CD14-positive monocyte (primary cell): Measurements from ENCODE around the gene MYH10. TPM values are rescaled to one million over a fixed set of nuclear protein-coding genes. Genes with fewer than 3 reads are reported as not detected.

Source experiments
- DNase-seq, 3 donors: peaks; one replicate each; pipeline ENCODE4 v3.0.0-alpha.2; 2011 to 2022
- H2AFZ ChIP-seq: 2 replicates; pipeline ENCODE4 v1.6.0; 2012; ENCODE audit warnings: mild to moderate bottlenecking, low read depth, low read length, inconsistent platforms; ENCODE audit not compliant: insufficient read depth, poor library complexity, severe bottlenecking
- H3K27ac ChIP-seq, 2 donors: 1 replicate in 1 of 2; 2 replicates in 1 of 2; pipeline ENCODE4 v1.5.1; 2012 to 2013; ENCODE audit warnings: low read length in 2 of 2, control low read depth in 1 of 2, inconsistent platforms in 1 of 2, low read depth in 1 of 2, mild to moderate bottlenecking in 1 of 2
- H3K27me3 ChIP-seq, 2 donors: one replicate each; pipeline versions ENCODE4 v1.6.0 to v1.6.1; 2011 to 2013; ENCODE audit warnings: low read length in 2 of 2; ENCODE audit not compliant: control insufficient read depth in 2 of 2, insufficient read depth in 2 of 2
- H3K36me3 ChIP-seq, 2 donors: replicated peaks in 1 of 2; 1 replicate in 1 of 2; 2 replicates in 1 of 2; pipeline versions ENCODE4 v1.5.1 to v1.6.1; 2012 to 2013; ENCODE audit warnings: low read length in 2 of 2, control low read depth in 1 of 2, inconsistent platforms in 1 of 2, mild to moderate bottlenecking in 1 of 2; ENCODE audit not compliant: insufficient read depth in 2 of 2, control insufficient read depth in 1 of 2
- H3K4me1 ChIP-seq, 2 donors: 1 replicate in 1 of 2; 2 replicates in 1 of 2; pipeline versions ENCODE4 v1.5.1 to v1.6.1; 2012 to 2013; ENCODE audit warnings: low read length in 2 of 2, control low read depth in 1 of 2, inconsistent platforms in 1 of 2, mild to moderate bottlenecking in 1 of 2, moderate library complexity in 1 of 2; ENCODE audit not compliant: insufficient read depth in 2 of 2, control insufficient read depth in 1 of 2
- H3K4me2 ChIP-seq: replicated peaks from 2 replicates; pipeline ENCODE3; 2012; ENCODE audit warnings: low read length, moderate library complexity, mild to moderate bottlenecking; ENCODE audit not compliant: poor library complexity, severe bottlenecking; ENCODE audit errors: extremely low read depth
- H3K4me3 ChIP-seq, 3 experiments: fragments of 200-600 bp in 1 of 3; sonication (generic) in 1 of 3; replicated peaks in 1 of 3; 1 replicate in 2 of 3; 2 replicates in 1 of 3; pipeline ENCODE4 v1.5.1; 2011 to 2013; ENCODE audit warnings: low read length in 3 of 3, mild to moderate bottlenecking in 3 of 3, control low read depth in 2 of 3, low read depth in 2 of 3, inconsistent platforms in 1 of 3, moderate library complexity in 1 of 3
- H3K79me2 ChIP-seq: 2 replicates; pipeline ENCODE4 v1.6.0; 2012; ENCODE audit warnings: mild to moderate bottlenecking, control low read depth, inconsistent platforms, low read length, moderate library complexity; ENCODE audit not compliant: insufficient read depth
- H3K9ac ChIP-seq: 2 replicates; pipeline ENCODE4 v1.6.0; 2017; ENCODE audit warnings: low read length, mild to moderate bottlenecking; ENCODE audit not compliant: insufficient read depth, poor library complexity, severe bottlenecking
- H3K9me3 ChIP-seq, 2 donors: replicated peaks in 1 of 2; 1 replicate in 1 of 2; 2 replicates in 1 of 2; pipeline versions ENCODE4 v1.5.1 to v1.6.1; 2012 to 2013; ENCODE audit warnings: low read length in 2 of 2, control low read depth in 1 of 2; ENCODE audit not compliant: control insufficient read depth in 1 of 2, insufficient read depth in 1 of 2
- H4K20me1 ChIP-seq: 2 replicates; pipeline ENCODE4 v1.6.0; 2012; ENCODE audit warnings: mild to moderate bottlenecking, low read length, control low read depth, moderate library complexity; ENCODE audit not compliant: insufficient read depth
- H3K27ac Mint-ChIP-seq, 7 donors: one replicate each; pipeline ENCODE4 v1.8.0; 2020; ENCODE audit warnings: mild to moderate bottlenecking in 7 of 7, mixed read lengths in 7 of 7, moderate library complexity in 6 of 7, inconsistent platforms in 2 of 7
- H3K27me3 Mint-ChIP-seq, 3 donors: one replicate each; pipeline ENCODE4 v1.8.0; 2021 to 2022; ENCODE audit warnings: low read depth in 3 of 3, mild to moderate bottlenecking in 3 of 3, mixed read lengths in 3 of 3, moderate library complexity in 3 of 3, inconsistent platforms in 1 of 3
- H3K36me3 Mint-ChIP-seq, 2 donors: one replicate each; pipeline ENCODE4 v1.8.0; 2020; ENCODE audit warnings: mixed read lengths in 2 of 2, inconsistent platforms in 1 of 2, mild to moderate bottlenecking in 1 of 2
- H3K4me1 Mint-ChIP-seq: one replicate; pipeline ENCODE4 v1.8.0; 2020; ENCODE audit warnings: mild to moderate bottlenecking, mixed read lengths
- H3K4me3 Mint-ChIP-seq, 2 donors: one replicate each; pipeline ENCODE4 v1.8.0; 2020; ENCODE audit warnings: mild to moderate bottlenecking in 2 of 2, mixed read lengths in 2 of 2, moderate library complexity in 1 of 2
- H3K9me3 Mint-ChIP-seq, 7 donors: one replicate each; pipeline ENCODE4 v1.8.0; 2020 to 2022; ENCODE audit warnings: mixed read lengths in 7 of 7, mild to moderate bottlenecking in 6 of 7, moderate library complexity in 6 of 7, inconsistent platforms in 2 of 7
- WGBS: methylation state at CpG from one replicate; pipeline ENCODE4 v1.1.5; 2013; ENCODE audit warnings: missing lambda C conversion rate; ENCODE audit not compliant: insufficient coverage; 5-methylcytosine and 5-hydroxymethylcytosine counted together
- intact Hi-C, 2 donors: fragments of 100-400 bp; cut with micrococcal nuclease; formaldehyde crosslinking; loops; one replicate each; pipeline versions ENCODE4 v1.15.0 to v1.15.1; 2023
- polyA plus RNA-seq, 3 donors: library from polyadenylated mRNA; depleted of rRNA in 1 of 3; unstranded in 2 of 3; stranded (reverse) in 1 of 3; fragments of 300-500 nt in 2 of 3; fragments of >200 nt in 1 of 3; fragmentation: Illumina TruSeq in 2 of 3; gene quantifications; 1 replicate in 2 of 3; 2 replicates in 1 of 3; pipeline ENCODE4 v1.2.3, GENCODE V29; 2012 to 2021
- TF ChIP-seq, protein P1 (sequence below): fragments of 200-600 bp; IDR thresholded peaks from one replicate; pipeline ENCODE4 v1.8.0; 2022; ENCODE audit warnings: antibody characterized with exemption, mild to moderate bottlenecking

MYH10 gene
- polyA plus RNA-seq, 3 donors = 0.42 to 0.65 TPM; not detected in 1

DNA sequence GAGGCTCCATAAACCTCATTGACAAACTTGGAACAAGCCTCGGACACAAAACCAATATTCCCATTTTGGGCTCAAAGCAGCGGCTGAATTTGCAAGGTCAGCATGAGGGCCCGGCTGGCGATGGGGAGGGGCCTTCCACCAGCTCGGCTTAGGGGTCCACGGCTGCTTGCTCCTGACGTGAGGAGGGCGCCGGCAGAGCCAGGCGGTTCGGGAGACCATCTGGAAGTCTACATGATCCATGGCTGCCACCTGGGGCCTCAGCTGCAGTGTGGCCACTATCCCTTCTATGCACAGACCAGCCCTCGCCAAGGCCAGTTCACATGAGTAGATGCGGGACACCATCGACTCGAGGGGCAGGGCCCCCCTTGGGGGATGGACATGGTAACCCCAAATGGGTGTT, 155.7 kb downstream of the MYH10 start:
- Mint-ChIP-seq H3K27me3 (peaks cover 0 to under 1% (median 0%) of the 10 kb centered on the region in 3 donors), H3K4me1 (no peaks in the 10 kb centered on the region), H3K27ac (peak overlapping the region in 2 of 7 donors; percentile 14 to 33), H3K9me3 (peaks cover 0 to 3% (median 0%) of the 10 kb centered on the region in 7 donors), H3K36me3 (peaks cover 67 to 84% of the 10 kb centered on the region in 2 donors), H3K4me3 (no peak overlapping the region)
- Histone ChIP-seq H3K36me3 (peaks cover 45 to 79% of the 10 kb centered on the region in 2 donors), H3K4me1 (no peaks in the 10 kb centered on the region), H2AFZ (no peak overlapping the region), H3K9ac (no peak overlapping the region), H3K9me3 (no peaks in the 10 kb centered on the region), H3K4me2 (no peak overlapping the region), H3K27me3 (no peaks in the 10 kb centered on the region), H3K27ac (no peak overlapping the region), H3K79me2 (no peaks in the 10 kb centered on the region), H4K20me1 (peaks cover 30% of the 10 kb centered on the region), H3K4me3 (no peak overlapping the region)
- no peak for DNase-seq
- WGBS = 98% methylated on average over 11 of the region's 15 CpGs
- TF ChIP-seq, protein P1, sequence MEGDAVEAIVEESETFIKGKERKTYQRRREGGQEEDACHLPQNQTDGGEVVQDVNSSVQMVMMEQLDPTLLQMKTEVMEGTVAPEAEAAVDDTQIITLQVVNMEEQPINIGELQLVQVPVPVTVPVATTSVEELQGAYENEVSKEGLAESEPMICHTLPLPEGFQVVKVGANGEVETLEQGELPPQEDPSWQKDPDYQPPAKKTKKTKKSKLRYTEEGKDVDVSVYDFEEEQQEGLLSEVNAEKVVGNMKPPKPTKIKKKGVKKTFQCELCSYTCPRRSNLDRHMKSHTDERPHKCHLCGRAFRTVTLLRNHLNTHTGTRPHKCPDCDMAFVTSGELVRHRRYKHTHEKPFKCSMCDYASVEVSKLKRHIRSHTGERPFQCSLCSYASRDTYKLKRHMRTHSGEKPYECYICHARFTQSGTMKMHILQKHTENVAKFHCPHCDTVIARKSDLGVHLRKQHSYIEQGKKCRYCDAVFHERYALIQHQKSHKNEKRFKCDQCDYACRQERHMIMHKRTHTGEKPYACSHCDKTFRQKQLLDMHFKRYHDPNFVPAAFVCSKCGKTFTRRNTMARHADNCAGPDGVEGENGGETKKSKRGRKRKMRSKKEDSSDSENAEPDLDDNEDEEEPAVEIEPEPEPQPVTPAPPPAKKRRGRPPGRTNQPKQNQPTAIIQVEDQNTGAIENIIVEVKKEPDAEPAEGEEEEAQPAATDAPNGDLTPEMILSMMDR = no peak
- intact Hi-C loops = no loop called here

DNA sequence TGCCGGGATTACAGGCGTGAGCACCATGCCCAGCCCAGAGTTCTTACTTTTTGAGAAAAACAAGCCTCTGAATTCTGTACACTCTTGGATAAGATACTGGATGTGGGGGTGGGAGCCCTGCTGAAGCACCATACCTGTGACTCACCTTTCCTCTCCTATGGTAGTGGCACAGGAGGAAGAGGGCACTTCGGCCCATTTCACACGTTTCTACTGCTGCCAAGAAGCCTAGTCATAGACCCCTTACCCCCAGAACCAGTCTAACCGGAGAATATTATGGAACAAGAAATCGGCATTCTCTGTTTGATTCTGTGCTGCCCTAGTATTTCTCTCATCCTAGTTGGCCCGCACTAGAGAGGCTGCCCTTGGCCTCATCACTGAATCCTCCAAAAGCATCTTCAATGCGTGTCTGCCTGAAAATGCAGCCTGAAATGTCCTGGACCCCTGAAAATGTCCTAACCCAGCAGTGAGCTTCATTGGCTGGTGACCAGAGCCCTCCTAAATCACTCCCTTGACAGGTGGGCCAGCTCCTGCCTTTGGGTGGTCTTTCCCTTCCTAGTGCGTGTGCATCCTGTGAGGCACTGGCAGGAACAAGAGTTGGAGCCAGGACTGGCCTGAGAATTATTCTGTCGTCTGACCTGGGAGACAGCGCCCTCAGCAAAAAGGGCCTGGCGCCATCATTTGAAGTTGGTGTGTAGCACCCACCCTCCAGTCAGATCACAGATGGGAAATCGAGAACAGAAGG, 156.9 kb downstream of the MYH10 start:
- intact Hi-C loops = no loop called here
- H3K4me1 Mint-ChIP-seq = no peaks in the 10 kb centered on the region
- Histone ChIP-seq H3K9ac (no peak overlapping the region), H2AFZ (no peak overlapping the region), H3K36me3 (peaks cover 51 to 88% of the 10 kb centered on the region in 2 donors), H3K27ac (no peak overlapping the region), H3K4me2 (no peak overlapping the region), H4K20me1 (peaks cover 41% of the 10 kb centered on the region), H3K9me3 (no peaks in the 10 kb centered on the region), H3K4me1 (no peaks in the 10 kb centered on the region), H3K79me2 (no peaks in the 10 kb centered on the region), H3K4me3 (no peak overlapping the region), H3K27me3 (no peaks in the 10 kb centered on the region)
- peak overlapping the region in 1 of 7 donors; percentile 9 for H3K27ac Mint-ChIP-seq
- peaks cover 0 to 3% (median 0%) of the 10 kb centered on the region in 7 donors for H3K9me3 Mint-ChIP-seq
- H3K27me3 Mint-ChIP-seq = no peaks in the 10 kb centered on the region
- peaks cover 71 to 88% of the 10 kb centered on the region in 2 donors for H3K36me3 Mint-ChIP-seq
- H3K4me3 Mint-ChIP-seq = no peak overlapping the region
- TF ChIP-seq, protein P1 = no peak
- WGBS = 96% methylated on average over 10 of the region's 13 CpGs
- DNase-seq = no peak
